PC-3 (cell line): Measurements from ENCODE around the gene CDHR3.

Experiments used
- CTCF ChIP-seq: fragments of 300-600 bp; sonication (generic); conservative IDR thresholded peaks from 2 replicates; pipeline ENCODE4 v1.5.1; 2017; ENCODE audit warnings: antibody characterized with exemption, low read depth, mild to moderate bottlenecking, low read length
- EZH2 ChIP-seq: fragments of 300-600 bp; sonication (generic); IDR thresholded peaks from one replicate; pipeline ENCODE4 v1.6.1; 2017; ENCODE audit warnings: antibody characterized with exemption, mild to moderate bottlenecking, low read length; ENCODE audit not compliant: unreplicated experiment

GRCh38 chr7:106050746-106051117, 87.7 kb downstream of the CDHR3 start:
- no peak for TF ChIP-seq EZH2
- no peak for TF ChIP-seq CTCF
